Measurements from ENCODE around the gene DDX24. TPM values are rescaled to one million over a fixed set of nuclear protein-coding genes. Genes with fewer than 3 reads are reported as not detected.

DDX24 gene
- total RNA-seq, 1 experiment from 2014 or later = 215 TPM

GRCh38 chr14:94048691-94049624 lies 32.0 kb downstream of the DDX24 start:
- no peak for DNase-seq (ENCODE audit: low read depth)

GRCh38 chr14:94047581-94047980 lies 33.4 kb downstream of the DDX24 start:
- DNase-seq (ENCODE audit: low read depth) = no peak

DNA sequence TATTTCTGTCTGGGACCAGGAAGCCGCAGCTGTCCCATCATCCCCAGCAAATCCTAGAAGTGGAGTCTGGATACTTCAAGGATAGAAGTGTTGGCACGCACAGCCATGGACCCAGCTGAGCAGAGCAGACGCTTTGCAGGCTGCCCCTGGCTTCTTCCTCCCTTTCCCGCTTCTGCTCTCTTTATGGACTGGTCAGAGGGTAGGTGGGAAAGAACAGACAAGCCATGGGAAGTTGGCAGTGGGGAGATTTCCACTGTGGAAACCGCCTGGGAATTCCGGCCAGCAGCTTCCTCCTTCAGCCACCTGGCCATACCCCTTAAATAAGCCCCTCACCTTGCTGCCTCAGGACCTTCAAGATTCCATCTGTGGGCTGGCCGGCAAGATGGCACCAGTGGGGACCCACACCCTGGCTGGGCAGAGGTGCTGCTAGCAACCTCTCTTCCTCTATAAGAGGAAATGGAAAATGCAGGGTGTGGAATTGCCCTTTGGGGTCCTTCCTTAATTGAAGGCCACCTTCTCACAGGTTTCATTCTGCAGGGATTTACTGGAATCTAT lies 34.2 kb downstream of the DDX24 start:
- DNase-seq (ENCODE audit: low read depth) = no peak

DNA sequence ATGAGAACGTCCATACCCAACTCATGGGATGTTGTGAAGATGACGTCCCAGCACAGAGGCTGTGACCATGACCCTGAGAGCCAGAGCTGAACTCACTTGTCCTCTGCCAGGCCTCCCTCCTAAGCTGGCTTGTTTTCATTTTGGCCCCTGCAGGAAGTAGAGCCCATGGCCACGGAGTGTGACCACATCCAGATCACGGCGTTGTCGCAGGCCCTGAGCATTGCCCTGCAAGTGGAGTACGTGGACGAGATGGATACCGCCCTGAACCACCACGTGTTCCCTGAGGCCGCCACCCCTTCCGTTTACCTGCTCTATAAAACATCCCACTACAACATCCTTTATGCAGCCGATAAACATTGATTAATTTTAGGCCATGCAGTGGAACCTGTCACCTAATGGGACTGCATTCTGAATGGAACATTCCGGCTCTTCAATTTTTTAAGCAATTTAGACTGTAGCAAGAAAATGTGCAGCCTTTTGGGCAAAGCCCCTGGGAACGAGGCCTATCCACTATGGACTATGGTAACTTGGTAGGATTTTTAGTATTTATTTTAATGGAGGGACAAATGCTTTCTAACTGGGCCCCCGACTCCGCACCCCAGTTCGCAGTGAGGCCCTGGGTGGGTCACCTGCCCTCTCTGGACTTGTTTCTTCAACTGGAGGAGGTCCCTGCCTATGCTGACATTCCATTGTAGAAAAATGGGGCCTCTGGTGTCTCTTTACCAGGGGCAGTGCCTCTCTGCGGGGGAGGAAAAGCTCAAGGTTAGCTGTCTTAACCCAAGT lies 35.2 kb downstream of the DDX24 start:
- no peak for DNase-seq (ENCODE audit: low read depth)

GRCh38 chr14:94045101-94045500 lies 35.9 kb downstream of the DDX24 start:
- no peak for DNase-seq (ENCODE audit: low read depth)

DNA sequence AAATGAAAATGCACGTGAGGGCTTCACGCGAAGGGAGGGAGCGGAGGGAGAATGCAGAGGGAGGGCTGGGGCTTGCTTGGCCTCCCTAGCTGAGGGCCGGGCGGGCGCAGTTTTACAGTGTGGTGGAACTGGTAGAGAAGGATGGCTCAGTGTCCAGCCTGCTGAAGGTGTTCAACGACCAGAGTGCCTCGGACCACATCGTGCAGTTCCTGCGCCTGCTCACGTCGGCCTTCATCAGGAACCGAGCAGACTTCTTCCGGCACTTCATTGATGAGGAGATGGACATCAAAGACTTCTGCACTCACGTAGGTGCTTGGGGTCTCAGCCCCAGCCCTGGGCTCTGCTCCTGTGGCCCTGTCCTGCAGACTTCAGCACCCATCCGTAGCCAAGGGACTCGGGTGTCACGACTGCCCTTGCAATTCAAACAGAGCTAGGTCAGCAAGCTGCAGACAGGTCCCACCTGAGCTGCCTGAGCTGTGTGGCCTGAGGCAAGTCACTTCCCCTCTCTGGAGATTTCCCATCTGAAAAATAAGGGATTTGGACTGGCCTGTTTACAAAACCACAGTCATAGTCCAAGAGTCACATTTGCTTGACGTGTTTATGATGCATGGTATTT lies 36.4 kb downstream of the DDX24 start:
- no peak for DNase-seq (ENCODE audit: low read depth)

GRCh38 chr14:94043756-94044475 lies 37.1 kb downstream of the DDX24 start:
- DNase-seq (ENCODE audit: low read depth) = no peak

GRCh38 chr14:94043111-94043755 lies 37.8 kb downstream of the DDX24 start:
- DNase-seq (ENCODE audit: low read depth) = no peak

DNA sequence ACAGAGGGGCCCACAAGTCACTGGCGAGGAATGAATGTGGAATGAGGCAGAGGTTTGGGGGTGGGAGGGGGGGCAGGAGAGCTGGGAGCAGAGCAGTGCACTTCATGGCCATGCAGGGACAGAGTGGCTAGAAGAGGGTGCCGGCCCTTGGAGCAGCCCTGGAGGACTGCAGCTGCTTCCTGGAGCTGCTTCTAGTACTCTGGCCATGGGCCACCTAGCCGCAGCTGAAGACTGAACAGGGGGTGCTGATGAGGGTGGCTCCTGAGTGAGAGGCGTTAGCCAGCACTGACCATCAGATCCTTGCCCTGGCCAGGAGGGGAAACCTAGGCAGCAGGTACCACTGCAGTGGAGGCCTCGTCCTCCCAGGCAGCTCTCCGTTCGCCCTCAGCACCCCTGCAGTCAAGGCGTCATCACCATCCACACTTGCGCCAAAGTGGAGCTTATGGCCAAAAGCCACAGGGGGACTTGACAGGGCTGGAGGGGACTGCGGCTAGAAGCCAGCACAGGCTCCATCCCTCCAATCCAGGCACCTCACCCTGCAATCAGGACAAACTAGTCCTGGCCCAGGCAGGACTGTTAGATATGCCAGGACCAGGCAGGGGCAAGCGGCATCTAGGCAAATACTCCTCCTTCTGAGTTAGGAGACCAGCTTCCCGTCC lies 38.4 kb downstream of the DDX24 start:
- DNase-seq (ENCODE audit: low read depth) = no peak

- no peak for DNase-seq (ENCODE audit: low read depth)
These were observed 39.3 kb downstream of the DDX24 start for GRCh38 chr14:94041551-94042346.

DNA sequence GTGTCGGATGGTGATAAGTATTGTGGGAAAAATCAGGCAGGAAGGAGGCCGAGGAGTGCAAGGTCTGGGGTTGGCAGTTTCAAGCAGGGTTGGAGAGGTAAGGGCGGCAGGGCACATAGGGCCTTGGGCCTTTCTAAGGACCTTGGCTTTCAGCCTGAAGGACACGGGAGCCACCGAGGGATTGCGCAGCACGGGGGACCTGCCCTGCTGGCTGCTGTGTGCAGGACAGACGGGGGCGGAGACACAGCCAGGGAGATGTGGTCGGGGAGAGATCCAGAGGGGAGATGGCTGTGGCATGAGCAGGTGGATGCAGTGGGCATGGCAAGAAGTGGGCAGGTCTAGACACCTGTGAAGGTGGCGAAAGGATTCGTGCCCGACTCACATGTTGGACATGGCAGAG lies 40.2 kb downstream of the DDX24 start:
- DNase-seq (ENCODE audit: low read depth) = no peak

- no peak for DNase-seq (ENCODE audit: low read depth)
These were observed 40.8 kb downstream of the DDX24 start for GRCh38 chr14:94040247-94040646.

- DNase-seq (ENCODE audit: low read depth) = no peak
These were observed 41.9 kb downstream of the DDX24 start for GRCh38 chr14:94038921-94039629.

DNA sequence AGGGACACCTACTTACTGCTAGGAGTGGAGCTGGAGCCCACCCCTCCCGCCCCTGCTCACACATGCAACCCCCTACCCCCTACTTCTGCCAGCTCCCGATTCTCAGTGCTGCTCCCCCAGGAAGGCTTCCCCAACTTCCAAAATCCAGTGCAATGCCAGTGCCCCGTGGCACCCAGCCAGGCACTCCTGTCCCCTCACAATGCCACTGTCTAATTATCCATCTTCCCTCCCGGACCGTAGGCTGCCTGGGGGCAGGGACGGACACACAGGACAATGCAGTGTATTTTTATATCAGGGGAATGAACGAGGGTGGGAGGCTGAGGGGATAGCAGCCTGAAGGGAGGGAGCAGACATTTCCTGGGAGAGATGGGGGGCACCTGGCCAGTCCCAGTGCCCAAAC lies 42.5 kb downstream of the DDX24 start:
- no peak for DNase-seq (ENCODE audit: low read depth)

- DNase-seq (ENCODE audit: low read depth) = no peak
These were observed 43.0 kb downstream of the DDX24 start for GRCh38 chr14:94037954-94038353.

- DNase-seq (ENCODE audit: low read depth) = peak; percentile 76
These were observed 44.5 kb downstream of the DDX24 start for GRCh38 chr14:94036313-94037167.

DNA sequence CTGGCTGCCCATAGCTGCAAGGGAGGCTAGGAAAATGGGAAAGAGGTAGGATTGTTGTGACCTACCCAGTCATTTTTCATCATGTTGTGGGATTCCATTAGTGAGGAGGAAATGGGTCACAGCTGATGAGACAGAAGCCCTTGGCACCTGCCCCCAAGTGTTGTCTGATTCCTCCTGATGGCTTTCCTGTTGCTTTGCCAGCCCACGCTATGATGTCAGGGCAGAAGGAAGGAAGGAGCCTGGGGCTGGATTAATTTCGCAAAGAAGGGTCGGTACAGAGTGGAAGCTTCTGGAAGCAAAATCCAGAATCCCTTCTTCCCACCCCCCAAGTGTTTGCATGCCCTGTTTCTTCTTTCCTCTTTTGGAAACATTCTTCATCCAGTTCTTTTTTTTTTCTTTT lies 46.1 kb downstream of the DDX24 start:
- no peak for DNase-seq (ENCODE audit: low read depth)

GRCh38 chr14:94031883-94032279 lies 49.1 kb downstream of the DDX24 start:
- DNase-seq (ENCODE audit: low read depth) = no peak
